ENCODE data around the gene PDE4D.

The PDE4D gene

GRCh38 chr5:59648949-59649921, 244.3 kb downstream of the PDE4D start:
- no peak for DNase-seq

- no peak for DNase-seq
Measured at GRCh38 chr5:59648038-59648831, 245.3 kb downstream of the PDE4D start.

- DNase-seq, result no peak
Measured at GRCh38 chr5:59645380-59645779, 248.1 kb downstream of the PDE4D start.

GRCh38 chr5:59640411-59640810, 253.1 kb downstream of the PDE4D start:
- no peak for DNase-seq

GRCh38 chr5:59637884-59638580, 255.5 kb downstream of the PDE4D start:
- DNase-seq, result no peak

GRCh38 chr5:59629561-59629960, 264.0 kb downstream of the PDE4D start:
- DNase-seq, result no peak

- DNase-seq, result no peak
Measured at GRCh38 chr5:59628062-59628828, 265.3 kb downstream of the PDE4D start.

GRCh38 chr5:59624898-59625297, 268.6 kb downstream of the PDE4D start:
- no peak for DNase-seq

GRCh38 chr5:59622848-59623247, 270.7 kb downstream of the PDE4D start:
- DNase-seq, result no peak

- DNase-seq, result no peak
Measured at GRCh38 chr5:59621477-59621876, 272.0 kb downstream of the PDE4D start.

GRCh38 chr5:59620535-59621212, 272.9 kb downstream of the PDE4D start:
- no peak for DNase-seq

- DNase-seq, result no peak
Measured at GRCh38 chr5:59618644-59619043, 274.9 kb downstream of the PDE4D start.

- no peak for DNase-seq
Measured at GRCh38 chr5:59617186-59617771, 276.2 kb downstream of the PDE4D start.

GRCh38 chr5:59616413-59616812, 277.1 kb downstream of the PDE4D start:
- DNase-seq, result no peak

- no peak for DNase-seq
Measured at GRCh38 chr5:59615272-59615671, 278.3 kb downstream of the PDE4D start.

GRCh38 chr5:59609501-59610265, 283.8 kb downstream of the PDE4D start:
- DNase-seq, result no peak

GRCh38 chr5:59608745-59609144, 284.8 kb downstream of the PDE4D start:
- no peak for DNase-seq

GRCh38 chr5:59607138-59607765, 286.3 kb downstream of the PDE4D start:
- DNase-seq, result no peak

GRCh38 chr5:59605915-59606314, 287.6 kb downstream of the PDE4D start:
- DNase-seq, result no peak

- DNase-seq, result no peak
Measured at GRCh38 chr5:59604111-59604510, 289.4 kb downstream of the PDE4D start.
